ENCODE data around the gene MAP3K4. TPM values are rescaled to one million over a fixed set of nuclear protein-coding genes. Genes with fewer than 3 reads are reported as not detected.

Gene MAP3K4
- total and polyA plus RNA-seq, 9 donors = 15.6 to 52.3 (median 38.6) TPM

DNA sequence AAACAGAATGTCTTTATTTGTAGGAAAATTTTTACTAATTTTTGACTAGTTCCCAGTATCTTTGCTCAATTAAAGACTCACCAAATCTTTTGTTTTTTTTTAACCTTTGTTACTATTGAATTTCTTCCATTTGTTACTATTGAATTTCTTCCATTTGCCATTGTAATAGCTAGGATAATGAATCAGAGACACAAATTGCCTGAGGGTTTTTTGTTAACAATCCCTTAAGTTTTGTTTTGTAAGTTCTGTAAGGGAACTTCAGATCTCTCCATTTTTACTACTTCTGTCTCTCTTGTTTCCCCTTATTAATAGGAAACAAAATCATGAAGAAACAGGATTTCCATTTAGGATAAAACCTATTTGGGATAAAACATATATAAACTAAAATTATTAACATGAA is 104.3 kb downstream of the MAP3K4 start:
- TF ChIP-seq POLR2A (IDR thresholded peaks at IDR 0.05) = no peak
- TF ChIP-seq, protein P1, sequence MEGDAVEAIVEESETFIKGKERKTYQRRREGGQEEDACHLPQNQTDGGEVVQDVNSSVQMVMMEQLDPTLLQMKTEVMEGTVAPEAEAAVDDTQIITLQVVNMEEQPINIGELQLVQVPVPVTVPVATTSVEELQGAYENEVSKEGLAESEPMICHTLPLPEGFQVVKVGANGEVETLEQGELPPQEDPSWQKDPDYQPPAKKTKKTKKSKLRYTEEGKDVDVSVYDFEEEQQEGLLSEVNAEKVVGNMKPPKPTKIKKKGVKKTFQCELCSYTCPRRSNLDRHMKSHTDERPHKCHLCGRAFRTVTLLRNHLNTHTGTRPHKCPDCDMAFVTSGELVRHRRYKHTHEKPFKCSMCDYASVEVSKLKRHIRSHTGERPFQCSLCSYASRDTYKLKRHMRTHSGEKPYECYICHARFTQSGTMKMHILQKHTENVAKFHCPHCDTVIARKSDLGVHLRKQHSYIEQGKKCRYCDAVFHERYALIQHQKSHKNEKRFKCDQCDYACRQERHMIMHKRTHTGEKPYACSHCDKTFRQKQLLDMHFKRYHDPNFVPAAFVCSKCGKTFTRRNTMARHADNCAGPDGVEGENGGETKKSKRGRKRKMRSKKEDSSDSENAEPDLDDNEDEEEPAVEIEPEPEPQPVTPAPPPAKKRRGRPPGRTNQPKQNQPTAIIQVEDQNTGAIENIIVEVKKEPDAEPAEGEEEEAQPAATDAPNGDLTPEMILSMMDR (IDR thresholded peaks at IDR 0.05) = no peak
- no peak for TF ChIP-seq EP300 (IDR thresholded peaks at IDR 0.05)
- intact Hi-C loops (cut with DNase I) = no loop called here
- Histone ChIP-seq H3K4me3 (no peak overlapping the region), H3K27me3 (no peaks in the 10 kb centered on the region), H3K9me3 (no peaks in the 10 kb centered on the region), H3K27ac (no peak overlapping the region), H3K36me3 (no peaks in the 10 kb centered on the region), H3K4me1 (ENCODE audit: insufficient read depth) (no peaks in the 10 kb centered on the region)
- no peak for DNase-seq

DNA sequence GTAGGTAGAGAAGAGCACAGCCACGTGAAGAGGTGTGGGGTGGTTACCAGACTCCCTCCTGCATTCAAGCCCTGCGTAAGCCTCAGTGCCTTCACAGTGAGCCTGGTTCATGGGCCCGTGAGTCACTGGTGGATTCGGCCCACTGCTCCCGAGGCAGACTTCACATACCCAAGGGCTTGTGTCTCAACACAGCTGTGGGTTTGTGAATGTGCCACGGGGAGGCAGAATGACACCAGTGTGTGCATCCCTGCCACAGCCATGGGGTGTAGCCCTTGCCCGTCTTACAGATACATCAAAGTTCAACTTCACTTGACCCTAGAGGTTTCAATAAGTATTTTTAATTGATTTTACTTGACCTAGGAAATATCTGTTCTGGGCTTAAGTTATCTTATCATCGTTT is 108.5 kb downstream of the MAP3K4 start:
- H3K36me3 ChIP-seq = no peaks in the 10 kb centered on the region
- H3K27ac ChIP-seq = no peak overlapping the region
- TF ChIP-seq POLR2A (IDR thresholded peaks at IDR 0.05) = no peak
- TF ChIP-seq, protein P1 (IDR thresholded peaks at IDR 0.05) = no peak
- no peak for TF ChIP-seq EP300 (IDR thresholded peaks at IDR 0.05)
- H3K4me1 ChIP-seq (ENCODE audit: insufficient read depth) = no peaks in the 10 kb centered on the region
- intact Hi-C loops (cut with DNase I) = loop anchor here in 3 of 4 donors (5.0 to 10.0 kb wide), 2 partner anchors 272 to 275 kb away; no protein-coding TSS in a partner anchor
- no peak overlapping the region for H3K4me3 ChIP-seq
- H3K9me3 ChIP-seq = no peaks in the 10 kb centered on the region
- no peak for DNase-seq
- H3K27me3 ChIP-seq = no peaks in the 10 kb centered on the region
- 73 to 85% (median 84%) methylated on average over 8 of the region's 8 CpGs for WGBS, 3 donors

DNA sequence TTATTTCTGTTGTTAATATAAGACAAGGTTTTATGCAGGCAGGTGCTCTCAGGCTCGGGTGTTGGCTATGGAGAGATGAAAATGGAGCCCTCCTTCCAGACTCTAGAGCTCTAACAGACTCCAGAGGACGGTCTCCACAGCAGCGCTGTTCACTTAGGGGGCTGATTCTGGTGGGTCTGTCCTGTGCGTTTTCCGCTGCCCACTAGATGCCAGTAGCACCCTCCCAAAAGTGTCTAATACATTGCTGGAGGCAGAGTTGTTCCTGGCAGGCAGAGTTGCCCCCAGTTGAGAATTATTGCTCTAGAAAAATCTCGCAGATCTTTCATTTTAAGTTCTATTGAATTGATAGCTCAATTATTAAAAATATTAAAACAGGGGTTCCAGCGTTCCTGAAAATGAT is 109.9 kb downstream of the MAP3K4 start:
- 77 to 81% (median 78%) methylated on average over 7 of the region's 7 CpGs for WGBS, 3 donors
- H3K4me3 ChIP-seq = no peak overlapping the region
- H3K27me3 ChIP-seq = no peaks in the 10 kb centered on the region
- no peaks in the 10 kb centered on the region for H3K36me3 ChIP-seq
- no peak for DNase-seq
- no peaks in the 10 kb centered on the region for H3K4me1 ChIP-seq (ENCODE audit: insufficient read depth)
- no peak overlapping the region for H3K27ac ChIP-seq
- intact Hi-C loops (cut with DNase I) = loop anchor here in 3 of 4 donors (5.0 to 10.0 kb wide), 2 partner anchors 271 to 273 kb away; no protein-coding TSS in a partner anchor
- no peaks in the 10 kb centered on the region for H3K9me3 ChIP-seq
- TF ChIP-seq POLR2A (IDR thresholded peaks at IDR 0.05) (no peak), EP300 (IDR thresholded peaks at IDR 0.05) (no peak)

DNA sequence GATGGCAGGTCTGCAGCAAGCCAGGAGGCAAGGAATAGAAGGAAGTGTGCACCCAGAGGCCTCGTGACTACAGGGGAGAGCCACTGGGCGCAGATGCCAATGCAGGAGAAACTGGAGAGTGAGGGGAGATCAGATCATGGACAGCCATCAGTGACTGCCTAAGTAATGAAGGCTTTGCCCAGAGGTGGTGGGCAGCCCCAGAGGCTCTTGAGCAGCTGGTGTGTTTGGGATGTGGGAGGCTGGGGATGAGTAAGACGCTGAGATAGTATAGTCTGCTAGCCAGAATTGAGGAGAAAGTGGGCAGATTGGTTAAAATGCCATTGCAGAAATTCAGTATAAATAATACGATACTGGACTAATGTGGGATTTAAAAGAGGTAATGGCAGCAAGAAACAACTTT is 111.9 kb downstream of the MAP3K4 start:
- no peaks in the 10 kb centered on the region for H3K36me3 ChIP-seq
- TF ChIP-seq POLR2A (IDR thresholded peaks at IDR 0.05) (no peak), EP300 (IDR thresholded peaks at IDR 0.05) (no peak)
- TF ChIP-seq, protein P1 (IDR thresholded peaks at IDR 0.05) = no peak
- intact Hi-C loops (cut with DNase I) = loop anchor here in 3 of 4 donors (5.0 to 10.0 kb wide), 2 partner anchors 269 to 271 kb away; no protein-coding TSS in a partner anchor
- H3K4me1 ChIP-seq (ENCODE audit: insufficient read depth) = no peaks in the 10 kb centered on the region
- no peak overlapping the region for H3K27ac ChIP-seq
- H3K9me3 ChIP-seq = no peaks in the 10 kb centered on the region
- 79 to 86% (median 86%) methylated on average over 4 of the region's 4 CpGs for WGBS, 3 donors
- no peak for DNase-seq
- H3K4me3 ChIP-seq = no peak overlapping the region
- H3K27me3 ChIP-seq = no peaks in the 10 kb centered on the region

DNA sequence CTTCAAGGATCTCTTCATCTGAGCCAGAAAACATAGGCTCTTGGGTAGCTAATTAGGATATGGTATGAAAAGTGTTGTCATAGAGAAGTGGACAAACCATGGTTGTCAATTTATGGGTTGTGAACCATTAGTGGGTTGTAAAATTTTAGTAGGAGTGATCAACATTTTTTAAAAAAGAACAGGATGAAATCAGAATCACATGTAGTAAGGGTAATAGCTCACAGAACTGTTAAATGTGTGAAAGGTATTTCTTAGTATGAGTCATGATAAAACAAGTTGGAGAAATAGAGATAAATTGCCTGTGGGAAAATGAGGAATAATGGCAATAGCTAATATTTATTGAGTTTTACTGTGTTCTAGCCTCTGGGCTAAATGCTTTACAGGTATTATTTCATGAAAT is 113.4 kb downstream of the MAP3K4 start:
- TF ChIP-seq EP300 (IDR thresholded peaks at IDR 0.05) (no peak), POLR2A (IDR thresholded peaks at IDR 0.05) (no peak)
- TF ChIP-seq, protein P1 (IDR thresholded peaks at IDR 0.05) = no peak
- no peak overlapping the region for H3K27ac ChIP-seq
- no peak for DNase-seq
- H3K27me3 ChIP-seq = no peaks in the 10 kb centered on the region
- H3K4me1 ChIP-seq (ENCODE audit: insufficient read depth) = no peaks in the 10 kb centered on the region
- intact Hi-C loops (cut with DNase I) = loop anchor here in 3 of 4 donors (5.0 to 10.0 kb wide), 2 partner anchors 267 to 270 kb away; no protein-coding TSS in a partner anchor
- H3K9me3 ChIP-seq = no peaks in the 10 kb centered on the region
- no peak overlapping the region for H3K4me3 ChIP-seq
- no peaks in the 10 kb centered on the region for H3K36me3 ChIP-seq

All from ovary (tissue), 9 donors.